CD4-positive, alpha-beta T cell treated with Interleukin-15 for 4 hours (primary cell): Measurements from ENCODE around the gene NKX1-1.

Experiments used
- DNase-seq: peaks from one replicate; pipeline ENCODE4 v3.0.0-alpha.2; 2020; ENCODE audit warnings: low spot score

NKX1-1 gene

DNA sequence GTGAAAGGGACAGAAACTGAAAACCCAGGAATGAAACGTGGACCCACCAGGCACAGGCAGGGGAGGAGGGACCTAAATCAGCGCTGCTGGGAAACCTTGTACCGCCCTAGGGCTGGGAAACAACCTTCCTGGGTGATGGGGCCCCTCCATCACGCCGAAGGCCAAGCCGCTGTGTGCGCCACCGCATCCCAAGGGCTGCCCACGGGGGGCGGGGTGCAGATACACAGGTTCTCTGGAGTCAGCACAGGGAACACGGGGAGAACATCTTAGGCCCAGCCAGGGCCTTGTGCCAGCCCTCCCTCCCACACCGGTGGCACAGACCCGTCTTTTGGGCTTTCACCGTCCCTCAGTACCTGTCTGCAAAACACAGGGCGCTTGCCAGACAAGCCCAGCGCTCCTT lies 46.3 kb downstream of the NKX1-1 start:
- DNase-seq: no peak

DNA sequence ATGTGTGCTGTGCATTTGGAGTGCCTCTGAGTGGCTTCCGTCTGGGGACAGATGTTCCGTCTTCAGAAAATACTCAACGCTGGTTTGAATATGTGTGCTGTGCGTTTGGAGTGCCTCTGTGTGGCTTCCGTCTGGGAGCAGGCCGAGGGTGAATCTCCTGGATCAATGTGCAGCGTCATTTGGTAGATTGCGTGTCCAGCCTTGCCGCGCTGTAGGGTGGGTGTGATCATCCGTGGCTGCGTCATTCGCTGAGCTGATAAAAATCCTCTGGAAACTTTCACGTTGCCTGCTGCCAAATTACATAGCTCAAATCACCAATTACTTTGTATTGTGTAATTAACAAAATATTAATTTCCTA lies 47.1 kb downstream of the NKX1-1 start:
- no peak for DNase-seq

DNA sequence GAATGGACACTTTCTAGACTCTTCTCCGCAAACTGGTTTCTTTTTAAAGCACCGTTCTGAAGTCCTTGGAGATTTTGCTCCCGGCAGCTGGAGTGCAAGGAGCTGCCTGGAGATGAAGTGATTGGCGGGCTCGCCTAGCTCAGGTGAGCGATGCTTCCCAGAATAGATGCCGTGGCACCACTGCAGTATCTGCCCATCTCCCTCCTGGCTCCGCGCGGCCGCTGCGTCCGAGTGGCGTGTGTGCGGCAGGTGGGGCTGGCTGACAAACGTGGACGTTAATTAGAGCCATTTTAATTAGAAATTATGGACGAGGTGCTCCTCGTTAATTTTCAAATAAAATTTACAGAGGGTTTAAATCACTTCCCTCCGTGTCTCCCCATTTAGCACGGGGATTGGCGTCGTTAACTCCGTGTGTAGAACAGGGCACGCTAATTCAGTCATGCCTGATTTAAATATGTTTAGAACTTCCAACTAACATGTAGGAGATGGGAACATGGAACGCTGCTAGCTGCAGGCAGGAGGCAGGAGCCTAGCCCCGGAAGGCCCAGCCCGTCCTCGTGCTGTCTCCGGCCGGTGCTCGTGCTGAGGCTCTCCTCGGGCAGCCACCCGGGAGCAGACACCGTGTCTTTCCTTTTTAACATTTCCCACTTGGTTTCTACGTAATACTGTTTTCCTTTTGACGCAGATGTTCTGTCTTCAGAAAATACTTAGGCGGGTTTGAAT lies 47.7 kb downstream of the NKX1-1 start:
- DNase-seq: no peak

DNA sequence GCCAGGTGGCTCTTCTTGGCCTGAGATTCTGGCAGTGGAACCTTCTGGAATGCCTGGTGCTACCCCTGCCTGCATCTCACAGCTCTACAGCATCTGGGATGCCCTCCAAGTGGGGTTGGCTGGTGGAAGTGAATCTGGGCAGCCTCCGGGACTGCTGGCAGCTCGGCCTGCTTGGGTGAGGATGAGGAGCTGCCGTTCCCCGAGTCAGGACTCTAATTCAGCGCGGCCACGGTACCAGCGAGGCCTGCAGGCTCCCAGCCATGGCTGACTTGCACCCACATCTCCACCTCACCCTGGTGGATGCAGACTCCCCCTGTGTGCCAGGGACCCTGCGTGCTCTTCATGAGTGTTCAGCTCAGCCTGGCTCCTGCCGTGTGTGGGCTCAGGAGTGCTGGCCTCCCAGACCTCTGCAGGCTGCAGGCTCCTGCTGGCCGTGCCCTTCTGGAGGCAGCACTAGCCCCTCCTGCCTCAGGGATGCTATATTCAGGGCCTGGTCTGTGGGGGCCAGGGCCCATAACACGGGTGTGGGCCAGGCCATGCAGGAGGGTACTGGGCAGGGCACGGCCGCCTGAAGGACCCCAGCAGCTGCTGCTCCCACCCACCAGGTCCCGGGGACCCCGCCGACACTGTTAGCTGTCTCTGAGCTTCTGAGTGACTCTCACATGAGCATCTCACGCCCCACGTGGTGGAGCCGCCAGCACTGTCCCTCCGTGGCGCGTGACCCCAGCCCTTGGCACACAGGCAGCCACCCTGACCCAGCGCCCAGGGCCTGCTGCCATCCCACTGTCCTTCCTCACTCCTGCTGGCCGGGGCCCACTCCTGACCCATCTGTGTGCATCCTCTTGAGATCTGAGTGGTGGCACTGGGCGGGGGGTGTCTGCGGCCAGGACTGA lies 48.6 kb downstream of the NKX1-1 start:
- DNase-seq: no peak

DNA sequence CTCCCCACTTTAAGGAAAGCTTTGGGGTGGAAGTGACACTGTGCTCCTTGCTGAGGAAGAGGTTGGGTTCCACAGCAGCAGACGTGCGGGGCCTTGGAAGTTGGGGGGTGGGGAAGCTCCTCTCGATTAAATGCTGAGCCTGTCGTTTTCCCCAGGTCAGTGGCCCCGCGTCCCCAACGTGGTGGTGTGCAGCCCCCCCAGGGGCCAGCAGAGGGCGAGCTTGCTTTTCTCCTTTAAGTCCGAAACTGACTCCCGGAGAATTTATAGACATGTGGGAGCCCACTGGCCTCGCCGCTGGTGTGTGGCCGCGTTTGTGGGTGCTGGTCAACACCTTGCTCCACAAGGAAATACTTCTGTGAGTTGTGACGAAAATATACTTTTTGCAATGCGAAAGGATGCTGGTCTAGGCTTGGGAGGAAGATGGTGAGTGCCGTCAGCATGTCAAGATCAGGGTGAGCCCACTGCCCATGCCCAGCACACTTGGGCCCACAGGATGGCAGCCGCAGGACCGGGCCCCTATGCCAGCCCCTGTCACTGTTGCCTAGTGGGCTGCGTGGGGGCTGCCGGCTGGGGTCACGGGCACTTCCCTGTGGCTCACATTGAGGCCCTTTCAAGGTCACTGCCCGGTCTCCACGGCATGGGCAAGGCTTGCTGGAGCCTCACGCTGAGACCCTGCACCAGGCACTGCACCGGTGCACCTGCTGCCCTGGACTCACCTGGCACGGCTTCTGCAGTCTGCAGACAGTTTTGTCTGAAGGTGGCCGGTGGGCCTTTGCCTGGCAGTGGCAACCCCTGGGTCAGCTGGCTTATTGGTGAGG lies 49.9 kb downstream of the NKX1-1 start:
- peak; percentile 50 for DNase-seq

DNA sequence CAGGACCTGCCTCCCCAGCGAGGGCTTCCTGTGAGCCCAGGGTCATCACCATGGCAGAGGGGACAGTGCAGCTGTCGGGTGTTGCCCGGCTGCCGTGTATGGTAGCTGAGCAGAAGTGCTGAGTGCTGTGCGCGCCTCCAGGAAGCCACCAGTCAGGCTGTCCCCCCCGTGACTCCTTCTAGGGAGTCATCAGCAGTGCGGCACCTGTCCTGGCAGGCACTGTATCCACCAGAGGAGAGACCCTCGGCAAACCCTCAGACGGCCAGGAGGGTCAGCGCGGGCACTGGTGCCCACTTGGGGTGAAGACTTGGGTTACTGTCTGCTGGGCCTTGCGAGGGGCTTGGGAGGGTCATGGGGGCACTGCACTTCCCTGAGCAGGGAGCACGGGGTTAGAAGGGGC lies 50.9 kb downstream of the NKX1-1 start:
- DNase-seq: no peak

DNA sequence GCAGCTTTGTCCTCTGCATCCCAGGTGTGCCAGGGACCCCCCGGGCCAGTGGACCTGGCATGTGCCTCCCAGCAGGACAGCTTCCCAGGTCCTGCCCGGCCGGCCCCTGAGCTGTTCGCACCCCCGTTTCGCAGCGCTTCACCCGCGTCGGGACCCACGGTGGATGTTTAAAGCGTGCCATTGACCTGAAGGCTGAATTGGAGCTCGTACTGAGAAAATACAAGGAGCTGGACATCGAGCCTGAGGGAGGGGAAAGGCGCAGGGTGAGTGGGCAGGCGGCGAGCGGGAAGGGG lies 51.3 kb downstream of the NKX1-1 start:
- no peak for DNase-seq

DNA sequence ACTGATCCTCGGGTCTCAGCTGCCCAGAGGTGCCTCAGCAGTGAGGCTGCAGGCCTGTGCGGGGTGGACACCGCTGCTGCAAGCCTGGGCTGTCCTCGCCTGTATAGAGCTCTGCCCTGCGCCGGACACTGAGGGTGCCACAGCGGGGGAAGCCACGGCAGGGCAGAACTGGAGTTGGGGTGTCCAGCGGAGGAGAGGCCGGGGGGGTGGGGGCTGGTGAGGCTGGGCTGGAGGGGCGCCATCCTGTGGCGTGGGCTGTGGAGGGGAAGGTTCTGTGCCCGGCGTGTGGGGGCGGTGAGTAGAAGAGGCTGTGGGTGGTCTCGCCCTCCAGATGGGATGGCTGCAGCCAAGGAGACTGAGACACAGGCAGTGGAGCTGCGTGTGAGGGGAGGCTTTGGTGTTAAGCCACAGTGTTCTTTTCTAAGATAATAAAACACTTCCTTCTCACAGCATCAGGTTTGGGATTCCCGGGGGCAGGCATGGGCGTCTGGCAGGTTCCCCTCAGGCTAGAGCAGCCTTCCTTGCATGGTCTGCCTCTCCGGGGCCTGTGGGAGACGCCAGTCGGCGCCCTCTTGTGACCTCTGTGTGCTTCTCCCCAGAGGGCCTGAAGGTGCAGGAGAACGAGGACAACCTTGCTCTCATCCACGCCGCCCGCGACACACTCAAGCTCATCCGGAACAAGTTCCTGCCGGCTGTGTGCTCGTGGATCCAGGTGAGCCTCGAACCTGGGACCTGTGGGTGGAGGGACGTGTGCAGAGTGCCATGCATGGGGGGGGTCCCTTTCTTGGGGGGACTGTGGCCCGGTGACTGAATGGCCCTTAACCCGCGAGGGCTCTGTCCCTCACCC lies 51.9 kb downstream of the NKX1-1 start:
- DNase-seq: no peak

DNA sequence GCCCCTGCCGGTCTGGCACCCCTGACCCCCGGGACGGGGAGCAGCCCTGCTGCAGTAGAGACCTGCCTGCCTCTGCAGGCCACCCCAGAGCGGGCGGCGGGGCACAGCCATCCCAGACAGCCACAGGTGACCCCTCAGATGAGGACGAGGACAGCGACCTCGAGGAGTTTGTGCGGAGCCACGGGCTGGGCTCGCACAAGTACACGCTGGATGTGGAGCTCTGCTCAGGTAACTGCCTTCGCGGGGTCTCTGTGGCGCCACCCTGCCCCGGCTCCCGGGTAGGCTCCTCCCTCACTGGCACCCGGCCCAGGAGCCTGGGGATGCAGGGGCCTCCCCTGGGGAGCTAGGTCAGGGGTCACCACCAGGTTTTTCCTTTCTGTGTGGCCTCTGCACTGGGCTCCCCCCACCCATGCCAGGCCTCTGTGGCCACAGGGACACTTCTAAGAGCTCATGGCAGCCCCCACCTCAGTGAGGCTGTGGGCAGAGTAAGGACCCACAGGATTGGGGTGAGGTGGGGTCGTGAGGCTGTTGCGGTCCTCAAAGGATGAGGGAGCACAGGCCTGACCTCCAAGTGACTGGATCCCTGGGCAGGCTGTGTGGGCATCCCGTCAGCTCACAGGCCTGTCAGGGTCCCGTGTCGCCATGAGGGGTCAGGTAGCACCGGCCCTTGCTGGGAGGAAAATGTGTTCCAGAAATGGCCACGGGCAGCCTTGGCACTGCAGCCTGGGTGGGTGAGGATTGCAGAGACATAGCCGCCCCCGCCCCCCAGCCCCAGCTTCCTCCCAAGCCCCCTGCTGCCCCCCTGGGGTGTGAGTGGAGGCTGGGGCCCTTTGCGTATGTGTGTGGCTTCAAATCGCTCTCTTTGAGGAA lies 52.8 kb downstream of the NKX1-1 start:
- DNase-seq: no peak
